ENCODE measurements around the gene APOL6. TPM values are rescaled to one million over a fixed set of nuclear protein-coding genes. Genes with fewer than 3 reads are reported as not detected.
A peak's percentile ranks its signal among the peaks of the same experiment; 100 is the strongest.

Gene APOL6
- total RNA-seq, 1 experiment from 2014 or later, result 7.2 TPM

DNA sequence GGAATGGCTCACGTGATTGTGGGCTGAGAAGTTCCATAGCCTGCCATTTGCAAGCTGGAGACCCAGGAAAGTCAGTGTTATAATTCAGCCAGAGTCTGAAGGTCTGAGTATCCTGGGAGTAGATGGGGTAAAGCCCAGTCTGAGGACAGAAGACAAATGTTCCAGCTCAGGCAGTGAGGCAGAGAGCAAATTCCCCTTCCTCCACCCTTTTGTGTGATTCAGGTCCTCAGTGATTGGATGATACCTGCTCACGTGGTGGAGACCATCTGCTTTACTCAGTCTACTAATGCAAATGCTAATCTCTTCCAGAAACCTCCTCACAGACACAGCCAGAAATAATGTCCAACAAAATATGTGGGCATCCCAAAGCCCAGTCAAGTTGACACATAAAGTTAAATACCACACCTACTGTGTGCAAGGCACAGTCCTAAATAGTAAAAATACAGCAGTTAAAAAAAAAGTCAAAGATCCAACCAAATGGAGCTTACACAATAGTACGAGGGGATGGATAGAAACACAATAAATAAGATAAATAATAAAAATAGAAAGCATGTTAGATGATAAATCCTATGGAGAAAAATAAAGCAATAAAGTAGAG lies 13.2 kb upstream of the APOL6 start:
- intact Hi-C loops (cut with micrococcal nuclease), result loop anchor here (5.0 kb wide), 1 partner anchor 127 kb away; no protein-coding TSS in a partner anchor
- H3K36me3 Mint-ChIP-seq (ENCODE audit: insufficient read depth, unreplicated experiment), result no peaks in the 10 kb centered on the region
- no peak overlapping the region for H3K27ac Mint-ChIP-seq (ENCODE audit: low read depth, unreplicated experiment)
- DNase-seq (ENCODE audit: unreplicated experiment), result no peak
- TF ChIP-seq, protein P1, sequence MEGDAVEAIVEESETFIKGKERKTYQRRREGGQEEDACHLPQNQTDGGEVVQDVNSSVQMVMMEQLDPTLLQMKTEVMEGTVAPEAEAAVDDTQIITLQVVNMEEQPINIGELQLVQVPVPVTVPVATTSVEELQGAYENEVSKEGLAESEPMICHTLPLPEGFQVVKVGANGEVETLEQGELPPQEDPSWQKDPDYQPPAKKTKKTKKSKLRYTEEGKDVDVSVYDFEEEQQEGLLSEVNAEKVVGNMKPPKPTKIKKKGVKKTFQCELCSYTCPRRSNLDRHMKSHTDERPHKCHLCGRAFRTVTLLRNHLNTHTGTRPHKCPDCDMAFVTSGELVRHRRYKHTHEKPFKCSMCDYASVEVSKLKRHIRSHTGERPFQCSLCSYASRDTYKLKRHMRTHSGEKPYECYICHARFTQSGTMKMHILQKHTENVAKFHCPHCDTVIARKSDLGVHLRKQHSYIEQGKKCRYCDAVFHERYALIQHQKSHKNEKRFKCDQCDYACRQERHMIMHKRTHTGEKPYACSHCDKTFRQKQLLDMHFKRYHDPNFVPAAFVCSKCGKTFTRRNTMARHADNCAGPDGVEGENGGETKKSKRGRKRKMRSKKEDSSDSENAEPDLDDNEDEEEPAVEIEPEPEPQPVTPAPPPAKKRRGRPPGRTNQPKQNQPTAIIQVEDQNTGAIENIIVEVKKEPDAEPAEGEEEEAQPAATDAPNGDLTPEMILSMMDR (IDR thresholded peaks at IDR 0.05; ENCODE audit: unreplicated experiment), result no peak
- ChIA-PET POLR2A (interaction anchor here (0.6 to 0.7 kb wide), 5 partner anchors 43 to 354 kb away, joined by 3 to 4 read pairs (median 3); no protein-coding TSS in a partner anchor), CTCF (interaction anchor here (0.6 to 2.5 kb wide), 3 partner anchors 8 to 209 kb away, joined by 3 to 8 read pairs (median 3); partner anchors contain the start of gene APOL6)
- no peaks in the 10 kb centered on the region for H3K9me3 Mint-ChIP-seq (ENCODE audit: unreplicated experiment)
- H3K4me1 Mint-ChIP-seq (ENCODE audit: insufficient read depth, unreplicated experiment), result peaks cover 29% of the 10 kb centered on the region
- H3K4me3 Mint-ChIP-seq (ENCODE audit: unreplicated experiment), result no peak overlapping the region
- BruUV-seq (replicated peaks), result no TSS peak
- no peaks in the 10 kb centered on the region for H3K27me3 Mint-ChIP-seq (ENCODE audit: insufficient read depth, unreplicated experiment)

DNA sequence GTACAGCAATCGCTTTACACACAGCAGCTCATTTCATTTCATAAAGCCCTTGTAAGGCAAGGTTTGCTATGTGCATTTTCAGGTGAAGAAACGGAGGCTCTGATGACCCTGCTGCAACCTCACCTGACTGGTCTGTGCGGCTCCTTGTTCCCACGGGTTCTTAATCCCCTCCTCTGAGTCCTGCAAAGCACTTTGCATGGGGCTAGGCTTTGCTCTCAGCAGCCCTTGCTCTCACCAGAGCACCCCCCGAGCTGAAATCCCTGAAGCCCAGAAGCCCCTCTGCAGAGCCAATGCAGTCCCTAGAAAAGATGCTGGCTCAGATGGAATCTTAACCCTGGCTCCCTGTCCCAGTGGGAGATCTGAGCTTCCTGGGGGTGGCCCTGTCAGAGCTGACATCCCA lies 11.0 kb upstream of the APOL6 start:
- H3K27me3 Mint-ChIP-seq (ENCODE audit: insufficient read depth, unreplicated experiment), result no peaks in the 10 kb centered on the region
- H3K4me3 Mint-ChIP-seq (ENCODE audit: unreplicated experiment), result no peak overlapping the region
- POLR2A ChIA-PET, result no interaction called here
- CTCF ChIA-PET, result interaction anchor here (0.7 to 0.8 kb wide), 2 partner anchors 11 to 20 kb away, joined by 3 to 5 read pairs; partner anchors contain the start of gene MB
- no peaks in the 10 kb centered on the region for H3K36me3 Mint-ChIP-seq (ENCODE audit: insufficient read depth, unreplicated experiment)
- no peak for DNase-seq (ENCODE audit: unreplicated experiment)
- H3K9me3 Mint-ChIP-seq (ENCODE audit: unreplicated experiment), result no peaks in the 10 kb centered on the region
- intact Hi-C loops (cut with micrococcal nuclease), result no loop called here
- TF ChIP-seq, protein P1 (IDR thresholded peaks at IDR 0.05; ENCODE audit: unreplicated experiment), result no peak
- no TSS peak for BruUV-seq (replicated peaks)
- no peak overlapping the region for H3K27ac Mint-ChIP-seq (ENCODE audit: low read depth, unreplicated experiment)
- H3K4me1 Mint-ChIP-seq (ENCODE audit: insufficient read depth, unreplicated experiment), result peaks cover 21% of the 10 kb centered on the region

DNA sequence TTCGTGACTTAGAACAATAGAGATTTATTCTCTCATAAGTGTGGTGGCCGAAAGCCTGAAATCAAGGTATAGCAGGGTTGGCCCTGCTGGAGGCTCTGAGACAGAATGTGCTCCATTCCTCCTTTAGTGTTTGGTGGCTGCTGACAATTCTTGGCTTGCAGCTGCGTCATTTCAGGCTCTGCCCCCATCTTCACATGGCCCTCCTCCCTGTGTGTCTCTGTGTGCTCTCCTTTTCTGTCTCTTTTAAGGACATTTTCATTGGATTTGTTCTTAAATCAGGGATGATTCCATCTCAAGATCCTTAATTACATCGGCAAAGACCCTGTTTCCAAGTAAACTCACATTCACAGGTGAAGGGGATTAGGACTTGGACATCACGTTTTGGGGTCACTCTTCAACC lies 10.2 kb upstream of the APOL6 start:
- no peak for DNase-seq (ENCODE audit: unreplicated experiment)
- H3K4me1 Mint-ChIP-seq (ENCODE audit: insufficient read depth, unreplicated experiment), result peaks cover 21% of the 10 kb centered on the region
- CTCF ChIA-PET, result interaction anchor here (0.7 to 0.8 kb wide), 2 partner anchors 12 to 21 kb away, joined by 3 to 5 read pairs; partner anchors contain the start of gene MB
- BruUV-seq (replicated peaks), result no TSS peak
- POLR2A ChIA-PET, result no interaction called here
- no peaks in the 10 kb centered on the region for H3K9me3 Mint-ChIP-seq (ENCODE audit: unreplicated experiment)
- peak overlapping the region; percentile 67 for H3K27ac Mint-ChIP-seq (ENCODE audit: low read depth, unreplicated experiment)
- intact Hi-C loops (cut with micrococcal nuclease), result no loop called here
- H3K4me3 Mint-ChIP-seq (ENCODE audit: unreplicated experiment), result no peak overlapping the region
- H3K36me3 Mint-ChIP-seq (ENCODE audit: insufficient read depth, unreplicated experiment), result no peaks in the 10 kb centered on the region
- TF ChIP-seq, protein P1 (IDR thresholded peaks at IDR 0.05; ENCODE audit: unreplicated experiment), result no peak
- no peaks in the 10 kb centered on the region for H3K27me3 Mint-ChIP-seq (ENCODE audit: insufficient read depth, unreplicated experiment)

DNA sequence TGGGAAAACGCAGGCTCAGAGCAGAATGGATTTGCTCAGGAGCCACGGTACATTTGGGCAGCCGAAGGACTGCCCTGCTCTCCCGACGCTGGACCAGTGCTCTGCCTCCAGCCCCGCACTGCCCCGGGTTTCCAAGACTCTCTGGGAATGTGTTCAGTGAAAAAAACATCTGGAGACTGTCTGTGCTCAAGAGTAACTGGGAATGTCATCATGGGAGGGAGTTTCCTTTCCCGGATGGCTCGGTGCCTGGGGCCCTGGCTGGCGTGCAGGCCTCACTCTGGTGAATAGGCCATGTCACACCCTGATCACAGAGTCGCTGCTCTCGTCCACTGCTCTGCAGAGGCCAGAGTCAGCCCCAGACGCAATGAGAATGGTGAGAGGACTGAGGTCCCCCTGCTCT lies 9.8 kb upstream of the APOL6 start:
- intact Hi-C loops (cut with micrococcal nuclease), result no loop called here
- H3K4me3 Mint-ChIP-seq (ENCODE audit: unreplicated experiment), result no peak overlapping the region
- BruUV-seq (replicated peaks), result no TSS peak
- H3K27me3 Mint-ChIP-seq (ENCODE audit: insufficient read depth, unreplicated experiment), result no peaks in the 10 kb centered on the region
- H3K36me3 Mint-ChIP-seq (ENCODE audit: insufficient read depth, unreplicated experiment), result no peaks in the 10 kb centered on the region
- H3K27ac Mint-ChIP-seq (ENCODE audit: low read depth, unreplicated experiment), result peak overlapping the region; percentile 67
- H3K9me3 Mint-ChIP-seq (ENCODE audit: unreplicated experiment), result no peaks in the 10 kb centered on the region
- TF ChIP-seq, protein P1 (IDR thresholded peaks at IDR 0.05; ENCODE audit: unreplicated experiment), result no peak
- peak; percentile 47 for DNase-seq (ENCODE audit: unreplicated experiment)
- H3K4me1 Mint-ChIP-seq (ENCODE audit: insufficient read depth, unreplicated experiment), result peaks cover 17% of the 10 kb centered on the region
- ChIA-PET POLR2A (no interaction called here), CTCF (interaction anchor here (1.6 kb wide), 1 partner anchor 428 kb away, joined by 3 read pairs; no protein-coding TSS in a partner anchor)

Data from MCF 10A (cell line).